Astrocyte of the cerebellum (primary cell): Measurements from ENCODE around the gene GMEB2.
"Not testable (repeated sequence)": the region's sequence is repeated elsewhere in the genome, so short reads cannot be mapped to it uniquely, and the experiment has no call there.

Experiments
- DNase-seq: peaks from one replicate; pipeline ENCODE4 v3.0.0-alpha.2; 2011; ENCODE audit warnings: low read depth
- H3K4me3 ChIP-seq: 2 replicates; pipeline ENCODE4 v1.5.1; 2011; ENCODE audit warnings: mild to moderate bottlenecking, low read depth, low read length, moderate library complexity
- in situ Hi-C: cut with HindIII; loops from 2 replicates; pipeline ENCODE4 v1.10.0; 2017; ENCODE audit warnings: low sequenced_read_pairs
- TF ChIP-seq, protein P1 (sequence below): IDR thresholded peaks from 2 replicates; pipeline ENCODE4 v1.5.1; 2012; ENCODE audit warnings: low read length, low read depth, moderate library complexity, mild to moderate bottlenecking; ENCODE audit errors: missing control alignments

Gene GMEB2

DNA sequence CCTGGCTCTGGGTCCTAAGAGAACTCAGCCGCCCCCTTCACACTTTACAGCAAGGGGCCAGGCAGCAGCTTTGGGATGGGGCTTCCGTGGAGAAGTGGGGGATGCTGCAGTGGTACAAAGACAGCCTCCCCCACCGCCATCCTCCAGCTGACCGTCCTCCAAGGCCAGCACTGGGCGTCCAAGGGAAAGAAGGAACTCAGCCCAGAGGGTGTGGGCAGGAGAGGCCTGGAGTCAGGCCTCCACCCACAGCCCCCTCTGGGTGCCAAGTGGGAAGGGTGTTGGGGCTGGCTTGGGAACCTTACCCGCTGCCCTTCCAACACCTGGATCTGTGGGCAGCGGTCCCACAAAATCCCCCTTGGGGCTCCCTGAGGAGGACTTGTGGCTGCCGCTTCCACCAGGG lies 13.2 kb upstream of the GMEB2 start:
- DNase-seq, result no peak
- TF ChIP-seq, protein P1, sequence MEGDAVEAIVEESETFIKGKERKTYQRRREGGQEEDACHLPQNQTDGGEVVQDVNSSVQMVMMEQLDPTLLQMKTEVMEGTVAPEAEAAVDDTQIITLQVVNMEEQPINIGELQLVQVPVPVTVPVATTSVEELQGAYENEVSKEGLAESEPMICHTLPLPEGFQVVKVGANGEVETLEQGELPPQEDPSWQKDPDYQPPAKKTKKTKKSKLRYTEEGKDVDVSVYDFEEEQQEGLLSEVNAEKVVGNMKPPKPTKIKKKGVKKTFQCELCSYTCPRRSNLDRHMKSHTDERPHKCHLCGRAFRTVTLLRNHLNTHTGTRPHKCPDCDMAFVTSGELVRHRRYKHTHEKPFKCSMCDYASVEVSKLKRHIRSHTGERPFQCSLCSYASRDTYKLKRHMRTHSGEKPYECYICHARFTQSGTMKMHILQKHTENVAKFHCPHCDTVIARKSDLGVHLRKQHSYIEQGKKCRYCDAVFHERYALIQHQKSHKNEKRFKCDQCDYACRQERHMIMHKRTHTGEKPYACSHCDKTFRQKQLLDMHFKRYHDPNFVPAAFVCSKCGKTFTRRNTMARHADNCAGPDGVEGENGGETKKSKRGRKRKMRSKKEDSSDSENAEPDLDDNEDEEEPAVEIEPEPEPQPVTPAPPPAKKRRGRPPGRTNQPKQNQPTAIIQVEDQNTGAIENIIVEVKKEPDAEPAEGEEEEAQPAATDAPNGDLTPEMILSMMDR, result no peak
- in situ Hi-C loops, result no loop called here
- no peak overlapping the region for H3K4me3 ChIP-seq

DNA sequence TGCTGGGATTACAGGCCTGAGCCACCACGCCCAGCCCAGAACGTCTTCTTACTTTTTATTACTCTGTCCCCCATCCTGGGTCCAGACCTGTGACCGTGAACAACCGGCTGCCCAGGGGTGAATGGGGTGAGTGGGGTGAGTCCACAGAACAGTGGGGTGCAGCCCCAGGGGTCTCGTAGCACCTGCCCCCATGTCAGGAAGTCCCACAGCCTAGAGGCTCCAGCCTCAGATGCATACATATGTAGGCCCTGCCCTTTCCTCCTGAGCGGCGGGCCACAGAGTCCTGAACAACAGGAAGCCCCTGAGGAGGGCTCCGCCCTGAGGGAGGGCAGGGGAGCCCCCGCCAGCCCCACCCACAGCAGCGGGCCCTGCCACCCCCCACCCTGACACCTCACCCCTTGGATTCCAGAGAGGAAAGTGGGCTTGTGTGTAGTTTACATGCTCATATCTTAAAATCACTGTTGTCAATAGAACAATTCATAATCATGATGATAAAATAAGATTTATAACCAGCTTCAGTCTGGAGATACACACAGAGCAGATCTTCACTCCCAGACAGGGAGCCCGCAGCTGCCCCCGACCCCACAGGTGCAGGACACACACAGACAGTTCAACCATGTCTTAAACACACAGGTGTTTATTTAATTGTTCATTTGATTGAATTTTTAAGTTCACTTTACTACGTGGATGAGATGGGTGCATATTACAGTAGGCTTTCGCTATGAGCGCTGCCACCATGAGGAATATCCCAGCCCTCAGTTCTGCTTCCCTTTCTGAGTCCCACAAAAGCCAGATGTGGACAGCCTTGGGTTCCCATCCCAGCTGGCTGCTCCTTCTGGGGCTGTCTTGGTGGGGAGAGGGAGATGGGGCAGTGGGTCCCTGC lies 12.4 kb upstream of the GMEB2 start:
- TF ChIP-seq, protein P1, result no peak
- DNase-seq, result no peak
- in situ Hi-C loops, result no loop called here
- no peak overlapping the region for H3K4me3 ChIP-seq

DNA sequence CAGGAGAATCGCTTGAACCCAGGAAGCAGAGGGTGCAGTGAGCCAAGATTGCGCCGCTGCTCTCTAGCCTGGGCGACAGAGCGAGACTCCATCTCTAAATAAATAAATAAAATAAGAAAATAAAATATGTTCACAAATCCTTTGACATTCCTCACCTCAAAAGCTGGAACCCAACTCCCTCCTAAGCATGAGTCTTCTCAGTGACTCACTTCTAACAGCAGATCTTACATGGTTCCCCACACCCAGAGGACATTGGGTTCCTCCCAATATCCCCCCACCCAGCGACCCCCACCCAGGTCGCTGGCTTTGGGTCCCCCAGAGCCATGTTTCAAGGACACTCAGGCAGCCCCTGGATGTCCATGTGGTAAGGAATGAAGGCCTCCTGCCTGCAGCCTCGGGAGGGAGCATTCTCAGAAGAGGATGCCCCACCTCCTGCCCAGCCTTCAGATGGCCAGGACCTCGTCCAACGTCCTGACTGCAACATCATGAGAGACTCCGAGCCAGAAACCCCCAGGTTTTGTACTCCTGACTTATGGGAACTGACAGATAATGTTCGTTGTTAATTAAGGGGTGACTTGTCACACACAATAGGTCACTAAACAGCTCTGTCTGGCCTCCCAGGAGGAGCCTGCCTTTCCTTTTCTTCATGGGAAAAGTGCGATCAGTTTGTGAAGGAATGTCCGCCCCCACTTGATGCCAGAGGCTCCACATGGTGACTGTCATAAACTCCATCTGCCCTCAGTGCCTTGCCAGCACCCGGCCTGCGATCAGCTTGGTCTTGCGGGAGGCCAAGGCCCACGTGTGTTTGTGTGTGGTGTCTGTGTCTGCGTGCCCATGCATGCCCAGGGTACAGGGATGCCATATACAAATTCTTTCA lies 10.1 kb upstream of the GMEB2 start:
- no peak overlapping the region for H3K4me3 ChIP-seq
- TF ChIP-seq, protein P1, result no peak
- in situ Hi-C loops, result no loop called here
- DNase-seq, result no peak

DNA sequence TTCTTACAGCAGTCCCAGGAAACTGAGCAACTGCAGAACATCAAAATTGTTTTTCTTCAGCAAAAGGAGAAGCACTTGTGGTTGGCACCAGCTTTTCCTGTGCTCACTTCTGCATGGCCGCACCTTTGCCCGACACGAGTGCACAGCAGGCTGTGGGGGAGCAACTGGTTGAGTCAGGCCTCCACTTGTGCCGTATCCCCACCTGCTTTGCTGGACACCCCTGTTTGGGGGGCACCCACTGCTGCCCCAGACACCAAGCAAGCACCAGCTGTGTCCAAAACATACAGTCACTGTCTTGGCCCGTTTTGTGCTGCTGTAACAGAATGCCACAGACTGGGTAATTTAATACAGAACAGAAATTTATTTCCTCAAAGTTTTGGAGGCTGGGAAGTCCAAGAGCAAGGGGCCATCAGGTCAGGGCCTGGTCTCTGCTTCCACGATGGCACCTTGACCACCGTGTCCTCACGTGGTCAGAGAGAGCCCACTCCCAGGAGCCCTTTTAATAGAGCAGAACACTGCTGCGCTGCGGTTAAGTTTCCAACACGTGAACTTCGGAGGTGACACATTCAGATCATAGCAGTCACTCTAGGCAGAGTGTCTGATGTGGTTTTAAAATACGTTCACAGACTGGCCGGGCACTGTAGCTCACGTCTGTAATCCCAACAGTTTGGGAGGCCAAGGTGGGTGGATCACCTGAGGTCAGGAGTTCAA lies 8.7 kb upstream of the GMEB2 start:
- H3K4me3 ChIP-seq, result no peak overlapping the region
- TF ChIP-seq, protein P1, result no peak
- in situ Hi-C loops, result no loop called here
- no peak for DNase-seq

DNA sequence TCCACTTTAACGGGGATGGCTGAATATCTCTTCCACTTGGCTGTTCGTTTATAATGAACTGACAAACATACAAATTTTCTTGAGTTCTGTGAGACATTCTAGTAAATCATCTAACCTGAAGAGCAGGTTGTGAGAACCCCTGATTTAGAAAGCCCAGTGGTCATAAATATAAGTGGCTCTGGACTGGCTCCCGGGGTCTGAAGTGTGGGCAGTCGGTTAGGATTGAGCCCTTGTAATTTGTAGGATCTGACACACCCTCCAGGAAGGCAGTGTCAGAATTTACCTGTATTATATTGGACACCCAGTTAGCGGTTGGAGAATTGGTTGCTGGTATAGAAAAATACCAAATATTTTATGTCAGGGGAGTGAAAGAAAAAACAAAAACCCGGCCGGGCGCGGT lies 6.8 kb upstream of the GMEB2 start:
- no peak overlapping the region for H3K4me3 ChIP-seq
- in situ Hi-C loops, result no loop called here
- no peak for DNase-seq
- TF ChIP-seq, protein P1, result no peak

DNA sequence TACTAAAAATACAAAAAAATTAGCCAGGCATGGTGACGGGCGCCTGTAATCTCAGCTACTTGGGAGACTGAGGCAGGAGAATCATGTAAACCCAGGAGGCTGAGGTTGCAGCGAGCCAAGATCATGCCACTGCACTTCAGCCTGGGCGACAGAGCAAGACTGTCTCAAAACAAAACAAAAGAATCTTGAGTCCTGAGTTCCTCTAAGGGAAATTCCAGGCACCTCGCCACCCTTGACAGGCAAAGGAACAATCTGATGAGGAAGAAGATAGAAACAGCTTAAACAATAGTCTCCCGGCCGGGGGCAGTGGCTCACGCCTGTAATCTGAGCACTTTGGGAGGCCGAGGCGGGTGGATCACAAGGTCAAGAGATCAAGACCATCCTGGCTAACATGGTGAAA lies 4.5 kb upstream of the GMEB2 start:
- DNase-seq, H3K4me3 ChIP-seq, in situ Hi-C loops: not testable (repeated sequence)

DNA sequence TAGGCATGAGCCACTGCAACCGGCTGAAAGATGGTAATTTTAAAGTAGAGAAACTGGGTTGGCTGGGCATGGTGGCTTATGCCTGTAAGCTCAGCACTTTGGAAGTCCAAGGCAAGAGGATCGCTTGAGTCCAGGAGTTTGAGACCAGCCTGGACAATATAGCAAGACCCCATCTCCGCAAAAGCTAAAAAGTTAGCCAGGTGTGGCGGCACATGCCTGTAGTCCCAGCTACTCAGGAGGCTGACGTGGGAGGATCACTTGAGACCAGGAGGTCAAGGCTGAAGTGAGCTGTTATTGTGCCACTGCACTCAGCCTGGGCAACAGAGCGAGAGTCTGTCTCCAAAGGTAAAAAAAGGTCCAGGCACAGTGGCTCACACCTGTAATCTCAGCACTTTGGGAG lies 4.1 kb upstream of the GMEB2 start:
- H3K4me3 ChIP-seq, DNase-seq, in situ Hi-C loops: not testable (repeated sequence)
